GM19240 (cell line): ENCODE measurements around the gene CERCAM.
"Not testable (repeated sequence)": the region's sequence is repeated elsewhere in the genome, so short reads cannot be mapped to it uniquely, and the experiment has no call there.

ENCODE experiments used
- DNase-seq: peaks from one replicate; pipeline ENCODE4 v3.0.0; 2011; ENCODE audit warnings: low spot score; ENCODE audit not compliant: insufficient read length

The CERCAM gene

DNA sequence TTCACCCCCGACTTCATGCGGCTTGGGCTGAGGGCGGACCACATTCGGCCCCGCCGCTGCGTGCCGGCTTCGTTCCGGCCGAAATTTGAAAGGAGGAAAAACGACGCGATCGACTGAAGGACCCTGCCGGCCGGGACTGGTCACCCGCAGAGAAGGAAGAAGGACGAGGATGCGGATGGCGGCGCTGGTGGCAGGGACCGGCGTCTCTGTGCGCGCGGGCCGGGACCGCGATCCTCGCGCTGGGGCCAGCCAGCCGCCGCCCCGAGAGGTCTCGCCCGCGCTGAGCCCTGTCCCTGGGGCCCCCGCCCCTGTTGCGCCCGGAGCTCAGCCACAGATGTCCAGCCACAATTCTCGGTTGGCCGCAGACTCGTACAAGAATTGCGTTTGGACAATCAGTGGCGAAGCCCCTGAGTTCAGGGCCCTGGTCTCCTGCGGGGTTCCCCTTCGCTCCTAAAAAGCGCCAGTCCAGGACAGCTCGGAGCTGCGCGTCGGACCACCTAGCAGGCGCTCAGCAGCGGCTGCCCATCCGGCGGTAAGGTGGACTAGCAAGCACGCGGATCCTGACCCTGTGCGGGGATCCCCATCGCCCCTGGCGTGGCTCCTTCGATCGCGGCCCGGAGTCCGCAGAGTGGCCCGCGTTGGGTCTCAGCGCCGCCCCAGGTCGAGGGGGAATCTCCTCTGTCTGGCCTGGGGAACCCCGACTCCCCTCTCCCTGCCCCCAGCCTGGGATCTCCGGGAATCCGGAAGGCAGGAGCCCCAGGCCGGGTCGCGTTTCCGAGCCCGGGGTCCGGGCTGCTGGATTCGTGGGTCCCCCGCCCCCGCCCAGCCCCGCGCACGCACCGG, 28.1 kb upstream of the CERCAM start:
- DNase-seq, result no peak

DNA sequence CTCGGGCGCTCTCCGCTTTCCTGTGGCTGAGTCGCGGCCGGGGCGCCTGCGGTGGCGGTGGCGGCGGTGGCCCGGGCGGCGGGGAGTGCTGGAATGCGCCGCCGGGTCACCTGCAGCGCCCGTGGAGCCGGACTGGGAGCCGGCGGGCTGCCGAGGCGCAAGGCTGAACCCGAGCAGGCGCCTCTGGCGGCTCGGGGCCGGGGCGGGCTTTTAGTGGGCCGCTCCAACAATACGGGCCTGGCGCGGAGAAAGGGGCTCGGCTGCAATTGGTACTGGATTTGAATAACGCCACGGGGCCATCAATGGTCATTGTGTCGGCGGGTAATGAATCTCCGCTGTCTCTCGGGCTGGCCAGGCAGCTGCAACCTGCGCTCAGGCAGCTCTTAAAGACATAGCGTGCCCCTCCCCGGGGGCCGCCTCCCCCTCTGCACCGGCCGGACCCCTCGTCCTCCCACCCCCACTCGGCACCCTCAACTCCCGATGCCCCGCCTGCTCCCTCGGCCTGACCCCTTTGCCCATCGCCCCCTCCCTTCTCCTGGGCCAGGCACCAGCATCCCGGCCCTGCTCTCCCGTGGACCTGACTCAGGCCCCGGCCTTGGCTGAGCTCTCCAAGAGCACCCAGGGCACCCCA, 27.4 kb upstream of the CERCAM start:
- DNase-seq, result no peak

DNA sequence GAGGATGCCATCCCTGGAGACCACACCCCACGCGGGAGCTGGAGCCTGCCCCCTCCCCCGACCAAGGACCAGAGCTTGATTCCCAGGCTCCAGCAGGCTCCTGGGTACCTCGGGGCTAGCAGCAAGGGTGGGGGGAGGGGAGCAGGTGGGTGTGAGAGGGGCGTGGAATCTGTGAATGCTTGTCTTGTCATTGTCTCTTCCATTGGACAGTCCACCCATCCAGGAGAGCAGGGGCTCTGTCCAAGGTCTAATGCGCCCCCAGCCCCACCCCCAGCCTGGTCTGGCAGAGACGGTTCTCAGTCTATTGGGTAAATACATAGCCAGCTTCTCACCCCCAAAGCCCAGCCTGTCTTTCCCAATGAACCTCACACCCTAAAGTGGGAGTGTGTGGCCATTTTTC, 26.7 kb upstream of the CERCAM start:
- DNase-seq, result no peak

DNA sequence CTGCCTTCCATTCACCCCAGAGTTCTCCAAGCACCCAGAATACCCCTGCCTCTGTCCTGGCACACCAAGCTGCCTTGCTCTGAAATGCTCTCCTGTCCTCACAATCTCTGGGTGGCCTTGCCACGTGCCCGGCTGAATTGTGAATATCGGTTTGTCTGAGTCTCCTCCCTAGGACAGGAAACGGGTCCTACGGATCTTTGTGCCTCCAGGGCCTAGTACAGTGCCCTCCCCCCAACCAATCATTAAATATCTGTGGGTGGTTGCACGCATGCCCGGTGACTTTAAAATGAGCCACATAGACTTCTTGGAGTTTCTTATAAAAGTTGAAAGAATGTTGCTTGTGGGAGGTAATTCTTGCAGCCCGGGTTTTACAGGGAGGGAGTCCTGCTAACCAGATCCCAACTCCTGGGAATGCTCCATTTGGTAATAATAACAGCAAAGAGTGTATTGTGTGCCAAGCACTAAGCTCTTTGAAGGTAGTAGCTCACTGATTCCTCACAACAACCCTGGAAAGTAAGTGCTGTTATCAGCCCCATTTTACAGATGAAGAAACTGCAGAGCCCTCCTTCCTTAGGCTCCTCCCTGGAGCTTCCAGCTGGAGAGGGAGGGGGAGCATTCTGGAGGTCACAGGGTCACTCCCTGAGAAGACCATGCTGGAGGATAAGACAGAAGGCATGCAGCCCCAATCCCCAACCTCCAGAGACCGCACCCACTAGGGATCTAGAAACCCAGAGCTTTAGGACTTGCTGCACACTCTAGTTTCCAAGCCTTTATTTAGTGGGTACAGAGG, 26.1 kb upstream of the CERCAM start:
- no peak for DNase-seq

DNA sequence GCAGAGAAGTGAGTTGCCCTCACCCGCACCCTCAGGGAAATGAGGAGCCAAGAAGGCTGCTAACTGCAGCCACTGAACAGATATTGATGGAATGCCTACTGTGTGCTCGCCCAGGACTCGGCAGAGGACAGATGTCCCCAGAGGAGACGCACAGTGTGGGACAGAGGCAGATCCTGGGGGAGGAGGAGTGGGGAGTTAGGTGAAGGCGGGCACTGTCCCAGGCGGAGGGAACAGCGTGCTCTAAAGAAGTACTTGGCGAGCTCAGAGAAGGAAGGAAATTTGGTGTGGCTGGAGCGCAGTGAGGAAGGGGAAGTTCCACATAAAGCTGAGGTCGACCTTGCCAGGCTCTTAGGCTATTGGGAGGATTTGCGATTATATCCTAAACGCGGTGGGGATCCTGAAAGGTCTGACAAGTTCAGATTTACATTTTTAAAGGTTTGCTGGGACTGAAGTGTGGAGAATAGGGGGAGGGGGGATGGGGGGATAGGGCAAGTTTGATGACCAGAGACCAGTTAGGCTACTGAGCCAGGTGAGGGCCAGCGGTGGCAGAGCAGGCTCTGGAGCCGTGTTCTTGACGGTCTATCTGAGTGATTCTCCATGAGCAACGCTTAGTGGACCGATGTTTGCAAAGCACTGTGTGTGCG, 23.6 kb upstream of the CERCAM start:
- DNase-seq, result no peak

DNA sequence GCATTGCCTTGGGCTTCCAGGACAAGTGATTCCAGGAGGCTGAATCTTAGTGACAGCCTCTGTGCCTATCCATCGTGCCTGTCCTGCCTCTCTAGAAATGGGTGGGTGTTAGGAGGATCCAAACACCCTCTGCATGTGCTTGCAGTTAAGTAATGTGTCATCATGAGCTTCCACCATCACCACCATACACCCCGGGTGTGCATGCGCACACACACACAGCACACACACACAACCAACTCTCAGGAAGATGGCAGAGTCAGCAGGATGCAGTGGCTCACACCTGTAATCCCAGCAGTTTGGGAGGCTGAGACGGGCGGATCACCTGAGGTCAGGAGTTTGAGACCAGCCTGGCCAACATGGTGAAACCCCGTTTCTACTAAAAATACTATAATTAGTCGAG, 22.8 kb upstream of the CERCAM start:
- DNase-seq, result no peak

DNA sequence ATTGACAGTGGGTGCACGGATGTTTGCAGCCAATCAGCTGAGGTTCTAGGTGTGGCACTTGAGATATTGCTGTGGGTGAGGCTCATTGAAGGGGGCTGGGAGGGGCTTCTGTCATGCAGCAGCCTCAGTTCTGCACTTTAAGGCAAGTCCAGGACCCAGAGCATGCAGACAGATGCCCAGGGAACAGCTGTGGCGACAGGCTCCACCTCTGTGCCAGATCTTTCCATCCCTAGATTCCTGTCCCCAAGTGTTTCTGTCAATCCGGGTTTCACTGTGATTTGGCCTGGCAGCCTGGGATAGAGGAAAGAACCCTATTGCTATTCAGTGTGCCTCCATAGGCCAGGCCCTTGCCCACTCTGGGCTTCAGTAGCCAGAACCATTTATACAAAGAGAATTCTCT, 20.8 kb upstream of the CERCAM start:
- DNase-seq, result no peak

DNA sequence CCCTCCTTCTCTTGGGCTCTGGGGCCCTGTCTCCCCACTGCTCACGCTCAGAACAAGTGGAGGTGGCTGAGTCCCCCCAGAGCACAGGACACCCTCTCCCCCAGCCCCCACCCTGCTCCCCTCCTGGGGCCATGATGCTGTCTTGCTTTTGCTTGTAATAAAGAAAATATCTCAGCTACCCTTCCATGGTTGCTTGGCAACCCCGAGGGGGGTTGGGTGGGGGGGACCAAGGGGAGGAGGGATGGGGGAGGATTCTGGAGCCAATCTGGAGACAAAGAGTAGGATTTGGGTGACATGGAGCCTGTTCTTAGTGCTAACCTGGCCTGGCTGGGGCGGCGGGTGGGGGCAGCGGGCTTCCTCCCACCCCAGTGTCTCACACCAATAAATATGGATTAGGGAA, 16.1 kb upstream of the CERCAM start:
- no peak for DNase-seq

DNA sequence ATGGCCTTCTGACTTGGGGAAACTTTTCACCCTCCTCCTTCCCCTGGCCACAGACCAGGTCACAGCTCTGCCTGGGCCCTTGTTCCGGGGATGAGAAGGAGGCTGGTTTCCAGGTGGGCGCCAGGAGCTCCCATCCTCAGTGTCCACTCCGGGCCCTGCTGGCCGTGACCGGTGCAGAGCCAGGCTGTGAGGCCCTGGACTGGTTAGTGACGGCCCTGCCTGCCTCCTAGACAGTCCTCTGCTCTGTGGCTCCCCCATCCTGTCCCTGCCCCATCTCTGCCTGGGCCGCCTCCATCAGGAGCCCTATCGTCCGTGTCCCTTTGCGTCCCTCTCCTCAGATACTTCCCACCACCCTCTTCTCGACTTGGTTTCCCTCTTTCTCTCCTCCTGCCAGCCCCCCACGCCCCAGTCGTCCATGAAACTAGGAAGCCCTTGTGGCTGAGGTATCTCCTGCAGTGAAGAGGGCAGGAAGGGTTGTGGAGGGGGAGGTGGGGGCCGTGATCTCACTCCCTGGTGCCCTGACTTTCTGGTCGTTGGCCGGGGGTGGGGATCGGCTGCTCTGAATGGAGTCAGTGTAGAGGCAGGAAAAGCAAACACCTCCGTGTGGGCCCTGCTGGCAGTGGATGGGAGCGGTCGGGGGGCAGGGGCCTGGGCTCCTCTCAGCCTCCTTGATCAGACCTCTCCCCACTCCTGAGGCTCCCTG, 15.4 kb upstream of the CERCAM start:
- DNase-seq, result no peak

DNA sequence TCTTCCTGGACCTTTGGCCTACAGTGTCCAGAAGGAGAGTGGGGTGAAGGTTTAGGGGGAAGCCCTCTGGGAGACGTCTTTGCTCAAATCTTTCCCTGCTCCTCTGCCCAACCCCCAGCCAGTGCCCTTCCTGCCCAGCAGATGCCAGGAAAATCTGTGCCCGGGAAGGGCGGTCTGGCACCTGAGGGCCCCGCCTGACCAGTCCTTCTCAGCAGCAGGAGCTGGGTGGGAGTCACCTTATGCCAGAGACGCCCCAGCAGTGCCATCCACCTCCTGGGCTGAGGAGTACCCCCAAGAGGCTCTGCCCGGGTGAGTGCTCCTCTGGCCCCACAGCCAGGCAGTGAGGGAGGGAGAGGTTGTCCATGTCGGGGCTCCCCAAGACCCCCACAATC, 14.9 kb upstream of the CERCAM start:
- DNase-seq, result no peak

DNA sequence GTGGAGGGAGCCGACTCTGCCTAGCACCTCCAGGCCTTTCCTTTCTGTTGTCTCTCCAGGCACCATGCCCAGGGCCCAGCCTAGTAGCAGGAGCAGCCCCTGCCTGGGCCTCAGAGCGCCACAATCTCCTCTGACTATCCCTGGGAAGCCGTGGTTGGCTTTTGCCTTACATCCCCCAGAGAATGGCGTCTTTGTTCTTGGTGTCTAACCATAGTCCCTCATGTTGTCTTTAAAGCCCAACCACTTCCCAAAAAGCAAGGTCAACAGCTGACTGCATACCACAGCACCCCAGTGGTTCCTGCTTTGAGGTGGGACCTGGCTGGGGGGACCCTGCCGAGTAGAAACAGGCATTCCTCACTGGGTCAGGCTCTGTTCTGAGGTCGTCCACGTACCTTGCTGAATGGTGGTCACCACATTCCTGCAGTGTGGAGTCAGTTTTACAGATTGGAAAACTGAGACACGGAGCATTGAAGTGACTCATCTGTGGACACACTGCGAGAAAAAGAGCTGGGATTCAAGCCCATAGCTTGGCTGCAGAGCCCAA, 13.7 kb upstream of the CERCAM start:
- DNase-seq, result no peak

DNA sequence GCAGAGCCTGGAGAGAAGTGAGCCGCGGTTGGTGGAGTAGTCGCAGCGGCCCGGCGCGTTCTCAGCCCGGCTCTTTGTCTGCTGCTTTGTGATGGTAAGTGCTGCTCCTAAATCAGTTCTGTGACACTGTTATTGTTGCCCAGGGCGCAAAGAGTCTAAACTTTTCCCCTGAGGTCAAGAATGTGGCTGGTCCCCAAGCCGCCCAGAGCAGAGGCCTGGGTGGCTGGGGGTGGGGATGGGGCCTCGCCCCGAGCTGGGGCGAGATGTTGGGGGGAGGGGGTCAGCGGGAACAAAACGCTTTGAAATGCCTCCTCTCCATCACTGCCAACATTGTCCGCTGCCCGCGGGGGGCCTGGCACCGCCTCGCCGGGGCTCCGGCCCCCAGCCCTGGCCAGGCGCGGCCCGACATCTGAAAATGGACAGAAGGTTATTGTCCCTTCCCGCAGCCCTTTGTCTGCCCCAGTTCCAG, 11.7 kb upstream of the CERCAM start:
- no peak for DNase-seq

DNA sequence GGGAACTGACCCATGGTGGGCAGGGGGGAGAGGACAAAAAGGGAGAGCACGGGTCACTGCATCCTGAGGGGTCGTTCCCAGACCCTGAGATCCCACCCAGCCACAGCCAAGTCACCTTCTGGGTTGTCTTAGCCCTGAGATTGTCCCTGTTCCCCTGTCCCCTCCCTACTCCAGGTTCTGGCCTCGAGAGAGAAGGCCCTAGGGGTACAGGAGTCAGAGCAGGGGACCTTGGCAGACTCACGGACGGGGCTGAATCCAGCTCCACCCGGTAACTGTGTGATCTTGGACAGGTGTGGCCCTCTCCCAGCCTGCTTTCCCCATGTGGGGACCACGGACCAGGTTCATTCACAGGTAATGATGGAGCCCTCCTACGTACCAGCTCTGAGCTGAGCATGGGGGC, 11.2 kb upstream of the CERCAM start:
- DNase-seq, result no peak

DNA sequence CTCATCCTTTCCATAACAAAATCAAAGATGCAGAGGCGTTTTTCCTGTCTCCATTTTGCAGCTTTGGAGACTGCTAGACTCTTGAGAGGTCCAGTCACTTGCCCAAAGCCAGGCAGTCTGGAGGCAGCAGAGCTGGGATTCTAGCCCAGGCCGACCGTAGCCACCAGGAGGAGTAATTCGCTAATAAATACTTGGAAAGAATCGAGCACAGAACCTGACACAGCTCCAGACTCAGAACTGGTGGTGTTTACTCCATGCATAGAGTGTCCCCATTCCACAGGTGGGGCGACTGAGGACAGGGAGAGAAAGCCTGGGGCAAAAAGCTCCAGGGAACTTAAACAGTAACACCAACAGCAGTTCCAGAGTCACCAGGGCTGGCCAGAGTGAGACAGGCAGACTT, 10.7 kb upstream of the CERCAM start:
- DNase-seq, result no peak

DNA sequence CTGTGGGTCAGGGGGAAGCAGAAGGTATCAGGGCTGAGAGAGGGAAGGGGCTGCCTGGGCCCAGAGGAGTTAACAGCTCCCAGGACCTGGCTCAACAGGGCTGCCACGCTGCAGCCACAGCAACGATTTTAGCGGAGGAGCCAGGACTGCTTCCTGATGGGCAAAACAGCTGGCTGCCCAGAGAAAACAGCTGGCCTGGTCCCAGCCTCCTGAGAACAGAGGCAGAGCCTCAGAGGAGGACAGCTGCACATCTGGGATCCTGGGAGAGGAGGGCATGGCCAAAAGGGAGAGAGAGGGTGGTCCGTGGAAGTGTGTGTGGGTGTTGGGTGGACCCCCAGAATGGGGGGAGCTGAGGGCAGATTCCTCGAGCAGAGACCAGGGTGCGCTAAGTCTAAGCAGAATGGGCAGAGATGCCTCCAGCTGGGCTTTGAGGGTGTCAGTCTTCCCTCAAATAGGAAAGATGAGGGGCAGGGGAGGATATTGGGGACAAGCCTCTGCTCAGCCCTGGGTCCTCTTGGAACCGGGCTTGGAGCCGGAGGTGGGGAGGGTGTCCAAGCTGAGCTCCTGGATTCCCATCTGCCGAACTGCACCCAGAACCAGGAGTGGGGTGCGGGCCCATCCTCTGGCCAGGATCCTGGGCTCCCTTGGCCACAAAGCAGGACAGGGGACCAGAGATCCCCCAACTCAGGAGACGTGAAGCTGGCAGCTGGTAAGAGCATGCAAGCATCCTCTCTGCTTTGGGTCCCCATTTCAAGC, 9.1 kb upstream of the CERCAM start:
- no peak for DNase-seq

DNA sequence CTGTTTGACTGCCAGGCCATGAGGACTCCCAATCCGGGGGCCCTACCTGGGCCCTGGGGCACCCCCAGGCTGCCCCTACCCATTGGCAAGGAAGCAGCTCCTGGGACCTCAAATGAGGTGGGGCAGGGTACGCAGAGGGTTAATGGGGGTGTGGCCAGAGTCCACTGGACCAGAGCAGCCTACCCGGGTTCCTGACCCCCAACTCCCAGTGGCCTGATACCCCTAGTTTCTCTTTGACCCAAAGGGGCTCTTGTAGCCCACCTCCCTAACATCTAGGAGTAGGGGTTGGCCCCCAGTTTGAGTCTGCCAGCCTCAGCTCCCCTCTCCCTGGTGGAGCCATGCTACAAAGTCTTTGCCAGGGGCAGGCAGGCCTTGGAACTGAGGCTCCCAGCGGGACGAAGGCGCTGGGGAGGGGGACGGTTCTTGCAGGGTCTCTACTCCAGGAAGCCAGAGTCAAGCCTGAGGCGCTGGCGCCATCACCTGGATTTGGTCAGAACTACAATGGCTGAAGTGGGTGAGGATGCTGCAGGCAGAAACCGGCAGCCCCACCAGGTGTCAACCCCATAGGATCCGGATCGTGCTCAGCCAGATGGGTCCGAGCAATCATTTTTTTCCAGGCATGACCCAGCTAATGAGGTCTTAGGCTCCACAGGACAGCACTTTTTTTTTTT, 8.4 kb upstream of the CERCAM start:
- DNase-seq, result no peak

DNA sequence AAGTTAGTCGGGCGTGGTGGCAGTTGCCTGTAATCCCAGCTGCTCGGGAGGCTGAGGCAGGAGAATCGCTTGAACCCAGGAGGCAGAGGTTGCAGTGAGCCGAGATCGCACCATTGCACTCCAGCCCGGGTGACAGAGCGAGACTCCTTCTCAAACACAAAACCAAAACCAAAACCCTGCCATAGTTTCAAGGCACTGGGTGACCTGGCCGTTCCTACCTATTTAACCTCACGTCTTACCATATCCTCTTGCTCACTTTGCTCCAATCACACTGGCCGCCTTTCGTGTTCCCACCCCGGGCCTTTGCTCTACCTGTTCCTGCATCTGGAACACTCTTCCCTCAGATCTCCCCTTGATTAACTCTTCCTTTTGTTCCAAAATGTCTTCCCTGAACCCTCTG, 6.9 kb upstream of the CERCAM start:
- not testable (repeated sequence) for DNase-seq

DNA sequence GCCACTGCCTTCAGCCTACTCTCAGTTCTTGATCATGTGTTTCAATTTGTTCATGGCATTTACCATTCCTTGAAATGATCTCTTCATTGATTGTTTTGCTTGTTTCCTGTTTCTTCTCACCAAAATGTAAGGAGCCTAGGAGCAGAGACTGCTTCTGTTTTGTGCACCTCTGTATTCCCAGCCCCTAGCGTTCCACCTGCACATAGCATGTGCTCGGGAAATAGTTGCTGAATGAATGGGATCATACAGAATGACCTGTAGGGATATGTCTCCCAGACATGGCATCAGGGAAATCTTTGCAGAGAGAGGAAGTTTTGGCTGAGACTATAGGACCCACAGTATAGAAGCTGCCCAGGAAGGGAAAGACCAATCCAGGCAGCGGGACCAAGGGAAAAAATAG, 6.2 kb upstream of the CERCAM start:
- DNase-seq, result no peak

DNA sequence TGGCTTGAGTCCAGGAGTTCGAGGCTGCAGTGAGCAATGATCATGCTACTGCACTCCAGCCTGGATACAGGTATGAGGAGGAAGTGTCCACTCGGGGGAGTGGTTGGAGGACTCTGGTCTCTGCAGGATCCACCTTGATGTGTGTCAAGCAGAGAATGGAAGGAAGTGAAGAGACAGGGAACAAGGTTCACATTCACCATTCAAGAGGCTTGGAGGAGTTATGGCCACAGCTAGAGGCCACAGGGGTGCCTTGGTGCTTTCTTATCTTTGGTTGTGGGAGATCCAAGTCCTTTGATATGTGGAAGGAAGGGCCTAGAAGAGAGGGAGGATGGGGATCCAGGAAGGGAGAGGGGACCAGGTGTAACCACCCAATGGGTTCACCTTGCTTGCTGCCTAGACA, 5.4 kb upstream of the CERCAM start:
- no peak for DNase-seq

DNA sequence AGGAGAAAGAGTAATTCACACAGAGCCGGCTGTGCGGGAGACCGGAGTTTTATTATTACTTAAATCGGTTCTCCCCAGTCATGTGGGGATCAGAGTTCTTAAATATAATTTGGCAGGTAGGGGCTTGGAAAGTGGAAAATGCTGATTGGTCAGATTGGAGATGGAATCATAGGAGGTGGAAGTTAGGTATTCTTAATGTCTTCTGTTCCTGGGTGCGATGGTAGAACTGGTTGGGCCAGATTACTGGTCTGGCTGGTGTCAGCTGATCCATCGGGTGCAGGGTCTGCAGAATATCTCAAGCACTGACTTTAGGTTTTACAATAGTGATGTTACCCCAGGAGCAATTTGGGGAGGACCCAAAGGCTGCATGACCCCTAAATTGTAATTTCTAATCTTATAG, 4.6 kb upstream of the CERCAM start:
- DNase-seq, result no peak
